Activated CD8-positive, alpha-beta T cell treated with anti-CD3 and anti-CD28 coated beads for 36 hours (primary cell): ENCODE results near the gene ADAMTS13. TPM values are rescaled to one million over a fixed set of nuclear protein-coding genes. Genes with fewer than 3 reads are reported as not detected.

Experiments used
- ATAC-seq: fragments of 200-7000 bp; cut with Tn5 transposase; one replicate; pipeline ENCODE4 v1.10.0; 2021; ENCODE audit warnings: mild to moderate bottlenecking, moderate library complexity
- CTCF ChIA-PET: fragments of 350-600 bp; sonication (Branson Sonifier 250); formaldehyde crosslinking; loops from one replicate; lab custom pipeline; 2021; ENCODE audit warnings: antibody characterized with exemption; lab: Charles Lee
- POLR2A ChIA-PET: fragments of 350-600 bp; sonication (Branson Sonifier 250); formaldehyde crosslinking; loops from one replicate; lab custom pipeline; 2021; ENCODE audit warnings: antibody characterized with exemption; lab: Charles Lee
- DNase-seq: peaks from one replicate; pipeline ENCODE4 v3.0.0-alpha.2; 2020
- H3K27ac Mint-ChIP-seq: one replicate; pipeline ENCODE4 v1.8.0; 2021; ENCODE audit warnings: mild to moderate bottlenecking, mixed read lengths
- H3K27me3 Mint-ChIP-seq: one replicate; pipeline ENCODE4 v1.8.0; 2021; ENCODE audit warnings: mixed read lengths
- H3K36me3 Mint-ChIP-seq: one replicate; pipeline ENCODE4 v1.8.0; 2021; ENCODE audit warnings: low read depth, mixed read lengths
- H3K4me1 Mint-ChIP-seq: one replicate; pipeline ENCODE4 v1.8.0; 2021; ENCODE audit warnings: low read depth, mixed read lengths
- H3K4me3 Mint-ChIP-seq: one replicate; pipeline ENCODE4 v1.8.0; 2021; ENCODE audit warnings: mild to moderate bottlenecking, moderate library complexity, mixed read lengths
- H3K9me3 Mint-ChIP-seq: one replicate; pipeline ENCODE4 v1.8.0; 2021; ENCODE audit warnings: mixed read lengths
- CTCF ChIP-seq: fragments of 200-600 bp; IDR thresholded peaks from one replicate; pipeline ENCODE4 v1.8.0; 2022; ENCODE audit warnings: antibody characterized with exemption, mild to moderate bottlenecking
- intact Hi-C: fragments of 100-400 bp; cut with micrococcal nuclease; formaldehyde crosslinking; loops from one replicate; pipeline ENCODE4 v1.10.0; 2022
- total RNA-seq, 2 experiments: library from RNA; stranded (reverse); gene quantifications; one replicate each; pipeline ENCODE4 v1.2.3, GENCODE V29; 2021

Gene ADAMTS13
- total RNA-seq, 2 experiments from 2014 or later = 2.5 to 2.9 TPM

DNA sequence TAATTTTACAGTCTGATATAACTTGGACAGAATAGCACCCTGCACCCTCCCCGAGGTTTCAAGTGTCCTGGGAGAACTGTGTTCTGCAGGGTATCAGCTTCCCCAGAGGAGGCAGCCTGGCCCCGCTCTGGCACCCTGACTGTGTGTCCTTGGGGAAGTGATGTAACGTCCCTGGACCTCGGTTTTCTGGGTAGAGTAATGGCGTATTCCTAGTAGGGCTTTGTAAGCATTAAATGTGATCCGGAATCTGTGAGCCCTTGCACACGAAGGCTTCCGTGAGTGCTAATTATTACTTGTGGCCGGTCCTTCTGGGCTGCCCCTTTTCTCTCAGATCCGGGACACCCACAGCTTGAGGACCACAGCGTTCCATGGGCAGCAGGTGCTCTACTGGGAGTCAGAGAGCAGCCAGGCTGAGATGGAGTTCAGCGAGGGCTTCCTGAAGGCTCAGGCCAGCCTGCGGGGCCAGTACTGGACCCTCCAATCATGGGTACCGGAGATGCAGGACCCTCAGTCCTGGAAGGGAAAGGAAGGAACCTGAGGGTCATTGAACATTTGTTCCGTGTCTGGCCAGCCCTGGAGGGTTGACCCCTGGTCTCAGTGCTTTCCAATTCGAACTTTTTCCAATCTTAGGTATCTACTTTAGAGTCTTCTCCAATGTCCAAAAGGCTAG, 36.6 kb downstream of the ADAMTS13 start:
- intact Hi-C loops = no loop called here
- Mint-ChIP-seq H3K27ac (no peak overlapping the region), H3K4me3 (peak overlapping the region; percentile 78), H3K4me1 (peaks cover 8% of the 10 kb centered on the region), H3K27me3 (no peaks in the 10 kb centered on the region), H3K36me3 (no peaks in the 10 kb centered on the region), H3K9me3 (no peaks in the 10 kb centered on the region)
- ChIA-PET CTCF (interaction anchor here (0.8 to 2.1 kb wide), 6 partner anchors 20 to 87 kb away, joined by 3 to 12 read pairs (median 4); partner anchors contain the start of genes REXO4 and SLC2A6), POLR2A (interaction anchor here (0.7 to 1.5 kb wide), 9 partner anchors 9 to 117 kb away, joined by 3 to 5 read pairs (median 4); partner anchors contain the start of genes MED22 and RPL7A)
- TF ChIP-seq CTCF = no peak
- ATAC-seq = no peak
- no peak for DNase-seq

GRCh38 chr9:133459476-133460404, 37.6 kb downstream of the ADAMTS13 start, which contains the start of gene CACFD1:
CACFD1 (plus strand) TSS chr9:133459978; CDS start chr9:133460067, 89 bp downstream.
- H3K27ac Mint-ChIP-seq = peak within 1 kb of the TSS; percentile 87
- H3K4me3 Mint-ChIP-seq = peak within 1 kb of the TSS; percentile 78
- no peaks in the 10 kb centered on the region for H3K36me3 Mint-ChIP-seq
- peak; percentile 96 for DNase-seq
- peaks cover 8% of the 10 kb centered on the region for H3K4me1 Mint-ChIP-seq
- H3K9me3 Mint-ChIP-seq = no peaks in the 10 kb centered on the region
- no peak for TF ChIP-seq CTCF
- ChIA-PET CTCF (interaction anchor here (0.8 to 2.1 kb wide), 3 partner anchors 19 to 55 kb away, joined by 4 to 12 read pairs (median 4); partner anchors contain the start of gene SLC2A6), POLR2A (interaction anchor here (0.7 to 2.6 kb wide), 11 partner anchors 8 to 118 kb away, joined by 3 to 9 read pairs (median 4); partner anchors contain the start of genes MED22 and RPL7A)
- peak; percentile 90 for ATAC-seq
- no peaks in the 10 kb centered on the region for H3K27me3 Mint-ChIP-seq
- intact Hi-C loops = no loop called here

DNA sequence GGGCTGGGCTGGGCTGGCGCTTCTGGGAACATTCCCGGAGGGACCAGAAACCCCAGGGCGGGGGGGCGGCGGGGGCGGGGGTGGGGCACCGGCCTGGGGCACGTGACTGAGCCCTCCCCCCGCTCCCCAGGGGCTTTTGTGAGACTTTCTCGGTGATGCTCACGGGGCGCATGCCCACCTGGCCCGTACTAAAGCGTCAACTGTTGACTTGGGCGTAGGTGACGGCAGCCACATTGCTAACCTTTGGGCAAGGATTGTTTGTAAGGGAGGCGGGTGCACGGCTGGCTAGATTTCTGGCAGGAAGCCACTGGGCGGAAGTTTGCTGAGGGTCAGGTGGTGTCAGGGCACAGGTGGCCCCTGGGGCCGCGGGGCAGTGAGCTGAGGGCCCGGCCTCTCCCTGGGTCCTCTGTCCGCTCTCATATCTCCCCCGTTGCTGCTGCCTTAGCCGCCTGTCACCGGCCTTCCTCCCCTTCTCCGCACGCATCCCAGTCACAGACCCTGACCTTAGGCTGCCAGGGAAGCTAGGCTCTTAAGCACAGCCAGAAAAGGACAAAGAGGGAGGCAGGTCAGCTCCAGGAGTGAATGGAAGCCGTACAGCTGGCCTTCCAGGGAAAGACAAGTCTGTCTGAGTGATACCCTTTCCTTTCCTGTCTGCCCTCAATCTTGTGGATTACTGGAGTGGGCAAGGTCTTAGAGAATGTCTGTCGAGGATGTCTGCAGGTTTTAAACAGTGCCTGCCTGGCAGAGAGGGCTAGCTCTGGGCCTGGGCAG, 38.4 kb downstream of the ADAMTS13 start:
- H3K36me3 Mint-ChIP-seq = no peaks in the 10 kb centered on the region
- peak overlapping the region; percentile 61 for H3K4me3 Mint-ChIP-seq
- ChIA-PET POLR2A (interaction anchor here (0.6 to 2.6 kb wide), 3 partner anchors 9 to 43 kb away, joined by 3 to 9 read pairs (median 4); no protein-coding TSS in a partner anchor), CTCF (interaction anchor here (2.1 kb wide), 1 partner anchor 18 kb away, joined by 12 read pairs; the partner anchor contains the start of gene SLC2A6)
- TF ChIP-seq CTCF = no peak
- intact Hi-C loops = no loop called here
- H3K27ac Mint-ChIP-seq = peak overlapping the region; percentile 72
- H3K9me3 Mint-ChIP-seq = no peaks in the 10 kb centered on the region
- H3K4me1 Mint-ChIP-seq = peaks cover 8% of the 10 kb centered on the region
- H3K27me3 Mint-ChIP-seq = no peaks in the 10 kb centered on the region
- ATAC-seq (no peak), DNase-seq (peak; percentile 66)

DNA sequence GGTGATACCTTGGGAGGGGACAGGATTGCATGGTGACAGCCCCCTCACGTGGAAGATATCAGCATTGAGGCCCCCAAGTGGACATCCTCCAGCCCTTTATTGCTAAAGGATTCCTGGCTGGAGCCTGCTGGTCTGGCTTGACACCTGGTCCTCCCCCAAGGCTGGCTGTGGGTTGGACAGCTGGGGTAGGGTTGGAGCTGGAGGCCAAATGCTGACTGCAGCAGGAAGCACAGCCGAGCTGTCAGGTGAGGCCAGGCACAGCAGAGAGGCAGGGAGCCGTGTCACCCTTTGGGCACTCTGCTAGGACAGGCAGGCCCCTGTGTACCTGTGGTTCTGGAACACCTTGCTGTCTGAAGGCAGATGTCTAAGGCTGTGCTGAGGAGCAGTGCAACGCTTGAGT, 39.8 kb downstream of the ADAMTS13 start:
- H3K27ac Mint-ChIP-seq = no peak overlapping the region
- ATAC-seq (no peak), DNase-seq (no peak)
- intact Hi-C loops = no loop called here
- ChIA-PET CTCF (interaction anchor here (1.2 kb wide), 2 partner anchors 23 to 45 kb away, joined by 3 read pairs; no protein-coding TSS in a partner anchor), POLR2A (interaction anchor here (2.6 kb wide), 1 partner anchor 8 kb away, joined by 9 read pairs; no protein-coding TSS in a partner anchor)
- no peaks in the 10 kb centered on the region for H3K27me3 Mint-ChIP-seq
- peaks cover 8% of the 10 kb centered on the region for H3K4me1 Mint-ChIP-seq
- no peaks in the 10 kb centered on the region for H3K9me3 Mint-ChIP-seq
- no peaks in the 10 kb centered on the region for H3K36me3 Mint-ChIP-seq
- H3K4me3 Mint-ChIP-seq = no peak overlapping the region
- no peak for TF ChIP-seq CTCF
